ENCODE data around the gene SOD3. TPM values are rescaled to one million over a fixed set of nuclear protein-coding genes. Genes with fewer than 3 reads are reported as not detected.

The SOD3 gene
- total RNA-seq, 1 donor from 2014 or later, result 0.75 TPM

DNA sequence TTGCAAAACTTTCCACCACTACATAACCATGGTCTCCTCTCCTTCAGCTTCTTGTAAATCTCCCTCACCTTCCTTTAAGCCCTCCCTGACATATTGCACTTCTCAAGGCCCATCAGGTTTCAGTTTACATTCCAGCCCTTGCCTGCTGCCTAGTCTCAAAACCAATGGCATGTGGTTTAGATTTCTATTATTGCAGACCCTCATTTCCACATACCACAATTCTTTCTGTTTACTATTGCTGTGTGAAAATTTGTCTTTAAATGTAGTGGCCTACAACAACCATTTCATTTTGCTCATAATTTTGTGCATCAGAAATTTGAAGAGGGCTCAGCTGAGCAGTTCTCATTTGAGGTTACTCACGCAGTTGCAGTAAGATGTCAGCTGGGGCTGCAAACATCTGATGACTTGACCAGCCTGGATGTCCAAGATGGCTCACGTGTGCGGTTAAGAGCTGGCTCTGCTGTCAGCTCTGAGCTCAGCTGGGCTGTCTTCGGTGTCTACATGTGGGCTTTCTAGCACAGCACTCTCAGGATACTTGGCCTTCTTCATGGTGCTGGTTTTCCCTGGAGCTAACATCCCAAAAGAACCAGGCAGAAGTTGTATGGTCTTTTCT is 29.9 kb upstream of the SOD3 start:
- Histone ChIP-seq H3K4me3 (ENCODE audit: low read depth, low read length) (no peak overlapping the region), H3K36me3 (ENCODE audit: control insufficient read depth, insufficient read depth, low read length) (no peaks in the 10 kb centered on the region), H3K27me3 (ENCODE audit: control insufficient read depth, insufficient read depth, low read length) (no peaks in the 10 kb centered on the region)
- no peak for DNase-seq (ENCODE audit: low read depth)
- TF ChIP-seq, protein P1, sequence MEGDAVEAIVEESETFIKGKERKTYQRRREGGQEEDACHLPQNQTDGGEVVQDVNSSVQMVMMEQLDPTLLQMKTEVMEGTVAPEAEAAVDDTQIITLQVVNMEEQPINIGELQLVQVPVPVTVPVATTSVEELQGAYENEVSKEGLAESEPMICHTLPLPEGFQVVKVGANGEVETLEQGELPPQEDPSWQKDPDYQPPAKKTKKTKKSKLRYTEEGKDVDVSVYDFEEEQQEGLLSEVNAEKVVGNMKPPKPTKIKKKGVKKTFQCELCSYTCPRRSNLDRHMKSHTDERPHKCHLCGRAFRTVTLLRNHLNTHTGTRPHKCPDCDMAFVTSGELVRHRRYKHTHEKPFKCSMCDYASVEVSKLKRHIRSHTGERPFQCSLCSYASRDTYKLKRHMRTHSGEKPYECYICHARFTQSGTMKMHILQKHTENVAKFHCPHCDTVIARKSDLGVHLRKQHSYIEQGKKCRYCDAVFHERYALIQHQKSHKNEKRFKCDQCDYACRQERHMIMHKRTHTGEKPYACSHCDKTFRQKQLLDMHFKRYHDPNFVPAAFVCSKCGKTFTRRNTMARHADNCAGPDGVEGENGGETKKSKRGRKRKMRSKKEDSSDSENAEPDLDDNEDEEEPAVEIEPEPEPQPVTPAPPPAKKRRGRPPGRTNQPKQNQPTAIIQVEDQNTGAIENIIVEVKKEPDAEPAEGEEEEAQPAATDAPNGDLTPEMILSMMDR (IDR thresholded peaks at IDR 0.05; ENCODE audit: insufficient read depth, low read length, poor library complexity, severe bottlenecking), result no peak

DNA sequence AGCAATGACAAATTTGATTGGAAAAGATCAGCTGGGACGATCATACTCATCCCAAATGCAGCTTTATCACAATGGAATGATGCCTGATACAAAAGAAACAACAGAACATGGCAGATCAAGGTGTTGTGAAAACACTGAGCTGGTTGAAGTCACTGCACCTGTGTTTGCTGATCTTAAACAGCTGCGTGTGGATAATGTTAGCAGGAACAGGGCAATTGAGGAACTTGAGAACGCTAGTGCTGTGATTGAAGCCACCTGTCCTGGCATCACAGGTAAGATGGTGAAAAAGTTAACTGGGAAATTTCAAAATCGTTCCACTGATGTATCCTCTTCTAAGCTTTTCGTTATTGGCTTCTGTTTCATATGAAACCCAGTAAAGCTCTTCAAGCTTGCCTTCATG is 27.4 kb upstream of the SOD3 start:
- Histone ChIP-seq H3K36me3 (ENCODE audit: control insufficient read depth, insufficient read depth, low read length) (no peaks in the 10 kb centered on the region), H3K4me3 (ENCODE audit: low read depth, low read length) (no peak overlapping the region), H3K27me3 (ENCODE audit: control insufficient read depth, insufficient read depth, low read length) (no peaks in the 10 kb centered on the region)
- TF ChIP-seq, protein P1 (IDR thresholded peaks at IDR 0.05; ENCODE audit: insufficient read depth, low read length, poor library complexity, severe bottlenecking), result no peak
- DNase-seq (ENCODE audit: low read depth), result no peak

DNA sequence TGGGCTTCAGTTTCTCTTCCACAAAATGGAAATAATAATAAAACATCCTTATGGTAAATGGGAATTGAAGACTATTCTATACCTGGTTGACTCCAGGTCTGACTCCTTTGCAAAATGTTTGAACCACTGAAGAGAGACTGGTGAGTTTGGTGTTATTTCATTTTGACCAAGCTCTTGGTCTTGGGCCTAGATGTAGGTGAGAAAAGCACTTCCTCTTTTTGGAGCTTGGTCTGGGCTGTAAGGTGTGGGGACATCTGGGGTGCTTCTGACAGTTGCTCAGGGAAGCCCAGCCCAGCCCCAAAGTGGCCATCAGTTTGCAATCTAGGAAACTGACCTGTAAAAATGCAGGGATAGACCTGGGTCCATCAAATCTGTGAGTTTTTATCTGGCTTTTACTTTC is 26.8 kb upstream of the SOD3 start:
- TF ChIP-seq, protein P1 (IDR thresholded peaks at IDR 0.05; ENCODE audit: insufficient read depth, low read length, poor library complexity, severe bottlenecking), result no peak
- Histone ChIP-seq H3K27me3 (ENCODE audit: control insufficient read depth, insufficient read depth, low read length) (no peaks in the 10 kb centered on the region), H3K36me3 (ENCODE audit: control insufficient read depth, insufficient read depth, low read length) (no peaks in the 10 kb centered on the region), H3K4me3 (ENCODE audit: low read depth, low read length) (no peak overlapping the region)
- DNase-seq (ENCODE audit: low read depth), result no peak

DNA sequence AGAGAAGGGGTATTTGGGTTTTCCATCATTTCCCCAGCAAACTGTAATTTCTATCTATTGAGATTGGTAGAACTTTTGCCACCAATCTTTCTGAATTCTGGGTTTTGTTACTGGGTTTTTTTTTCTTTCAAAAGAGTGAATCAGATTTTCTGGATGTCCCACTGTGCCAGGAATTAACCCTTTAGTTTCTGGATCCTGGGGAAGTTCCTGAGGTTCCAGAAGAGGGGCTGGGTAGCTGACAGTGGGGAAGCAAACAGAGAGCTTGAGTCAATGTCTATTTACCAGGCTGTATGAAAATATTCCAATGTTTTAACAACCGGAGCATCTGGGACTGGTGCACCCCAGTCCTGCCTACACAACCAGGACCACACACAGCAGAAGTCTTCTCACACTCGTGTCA is 25.8 kb upstream of the SOD3 start:
- DNase-seq (ENCODE audit: low read depth), result no peak
- Histone ChIP-seq H3K27me3 (ENCODE audit: control insufficient read depth, insufficient read depth, low read length) (no peaks in the 10 kb centered on the region), H3K36me3 (ENCODE audit: control insufficient read depth, insufficient read depth, low read length) (no peaks in the 10 kb centered on the region), H3K4me3 (ENCODE audit: low read depth, low read length) (no peak overlapping the region)
- TF ChIP-seq, protein P1 (IDR thresholded peaks at IDR 0.05; ENCODE audit: insufficient read depth, low read length, poor library complexity, severe bottlenecking), result no peak

DNA sequence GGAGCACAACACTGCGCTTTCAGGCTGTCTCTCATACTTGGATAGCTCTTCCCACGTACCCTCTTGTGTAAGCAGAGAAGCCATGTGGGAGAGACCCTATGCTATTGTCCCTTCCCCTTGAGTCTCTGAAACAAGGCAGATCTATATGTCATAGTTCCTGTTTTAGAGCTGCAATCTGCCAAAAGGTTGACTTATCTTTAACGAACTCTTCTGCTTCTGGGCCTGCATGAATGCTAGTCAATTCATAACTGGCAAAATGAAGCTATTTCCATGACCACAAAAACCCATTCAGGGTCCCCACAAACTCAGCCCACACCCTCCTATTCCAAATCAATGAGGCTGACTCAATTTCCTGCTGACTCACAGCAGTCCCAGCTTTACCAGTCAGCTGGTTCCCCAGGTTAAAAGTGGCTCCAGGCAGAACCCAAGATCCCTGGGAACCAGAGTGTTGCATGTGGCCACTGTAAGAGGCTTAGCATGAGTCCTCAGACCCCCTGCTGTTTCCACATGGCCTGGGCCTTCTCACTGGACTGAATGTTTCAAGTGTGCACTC is 25.3 kb upstream of the SOD3 start:
- Histone ChIP-seq H3K4me3 (ENCODE audit: low read depth, low read length) (no peak overlapping the region), H3K27me3 (ENCODE audit: control insufficient read depth, insufficient read depth, low read length) (no peaks in the 10 kb centered on the region), H3K36me3 (ENCODE audit: control insufficient read depth, insufficient read depth, low read length) (no peaks in the 10 kb centered on the region)
- TF ChIP-seq, protein P1 (IDR thresholded peaks at IDR 0.05; ENCODE audit: insufficient read depth, low read length, poor library complexity, severe bottlenecking), result no peak
- peak; percentile 65 for DNase-seq (ENCODE audit: low read depth)

DNA sequence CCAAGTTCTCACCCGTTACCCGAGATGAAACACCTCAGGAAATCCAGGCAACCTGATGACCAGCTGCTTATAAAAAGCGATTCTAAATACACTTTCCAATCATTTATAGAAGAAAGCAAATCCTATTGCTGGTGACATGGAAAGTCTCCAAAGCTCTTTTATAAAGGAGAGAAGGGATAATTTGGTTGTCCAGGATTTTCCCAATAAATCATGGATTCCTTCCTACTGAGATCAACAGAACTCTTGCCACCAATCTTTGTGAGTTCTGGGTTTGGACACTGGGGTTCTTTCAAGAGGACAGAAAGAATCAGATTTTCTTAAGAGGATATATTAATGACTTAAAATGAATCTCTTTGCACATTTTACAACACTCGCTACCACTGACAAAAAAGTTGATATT is 24.7 kb upstream of the SOD3 start:
- no peaks in the 10 kb centered on the region for H3K27me3 ChIP-seq (ENCODE audit: control insufficient read depth, insufficient read depth, low read length)
- TF ChIP-seq, protein P1 (IDR thresholded peaks at IDR 0.05; ENCODE audit: insufficient read depth, low read length, poor library complexity, severe bottlenecking), result no peak
- DNase-seq (ENCODE audit: low read depth), result no peak

More for the DNA sequence above, 24.7 kb upstream of the SOD3 start:
- Histone ChIP-seq H3K4me3 (ENCODE audit: low read depth, low read length) (no peak overlapping the region), H3K36me3 (ENCODE audit: control insufficient read depth, insufficient read depth, low read length) (no peaks in the 10 kb centered on the region)
